GM23248 (cell line): ENCODE measurements around the gene ABHD18.

ENCODE experiments used
- EZH2 ChIP-seq: fragments of 200-600 bp; sonication (generic); IDR thresholded peaks from 2 replicates; pipeline ENCODE4 v1.6.1; 2018; ENCODE audit warnings: antibody characterized with exemption, mild to moderate bottlenecking; ENCODE audit not compliant: insufficient read depth, poor library complexity, severe bottlenecking
- EZH2phosphoT487 ChIP-seq: fragments of 200-600 bp; sonication (generic); IDR thresholded peaks from 2 replicates; pipeline ENCODE4 v1.6.1; 2018; ENCODE audit warnings: antibody characterized with exemption, moderate library complexity, mild to moderate bottlenecking, low read depth; ENCODE audit not compliant: insufficient read depth

DNA sequence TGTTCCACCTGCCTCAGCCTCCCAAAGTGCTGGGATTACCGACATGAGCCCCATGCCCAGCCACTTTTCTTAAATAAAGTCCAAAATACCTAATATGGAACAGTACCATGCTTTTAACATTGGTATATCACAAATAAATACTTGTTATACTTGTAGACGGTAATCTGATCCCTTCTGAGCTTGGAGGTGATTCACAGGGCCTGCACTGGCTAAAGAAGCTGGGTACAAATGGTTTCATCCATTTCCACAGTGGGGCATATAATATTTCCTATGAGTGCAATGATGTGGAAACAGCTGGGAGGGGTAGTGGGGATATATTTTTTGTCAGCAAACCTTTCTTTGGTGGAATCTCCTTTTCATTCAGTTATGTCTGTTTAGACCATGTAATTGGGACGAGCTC is 48.7 kb upstream of the ABHD18 start:
- TF ChIP-seq EZH2 (no peak), EZH2phosphoT487 (no peak)
